Nephron progenitor cell (in vitro differentiated cells): ENCODE results near the gene CNN3.
"Not testable (repeated sequence)": the region's sequence is repeated elsewhere in the genome, so short reads cannot be mapped to it uniquely, and the experiment has no call there.

Experiments
- DNase-seq: peaks from one replicate; pipeline ENCODE4 v3.0.0; 2021
- H3K27ac Mint-ChIP-seq: 2 replicates; pipeline ENCODE4 v1.8.0; 2021; ENCODE audit warnings: mild to moderate bottlenecking, moderate library complexity, mixed read lengths
- H3K27me3 Mint-ChIP-seq: 2 replicates; pipeline ENCODE4 v1.8.0; 2021; ENCODE audit warnings: mild to moderate bottlenecking, low read depth, mixed read lengths; ENCODE audit not compliant: poor library complexity
- H3K36me3 Mint-ChIP-seq: 2 replicates; pipeline ENCODE4 v1.8.0; 2021; ENCODE audit warnings: low read depth, mixed read lengths
- H3K4me1 Mint-ChIP-seq: 2 replicates; pipeline ENCODE4 v1.8.0; 2021; ENCODE audit warnings: mixed read lengths
- H3K4me3 Mint-ChIP-seq: 2 replicates; pipeline ENCODE4 v1.8.0; 2021; ENCODE audit warnings: mild to moderate bottlenecking, moderate library complexity, mixed read lengths
- H3K9me3 Mint-ChIP-seq: 2 replicates; pipeline ENCODE4 v1.8.0; 2021; ENCODE audit warnings: mild to moderate bottlenecking, moderate library complexity, mixed read lengths
- TF ChIP-seq, protein P1 (sequence below): fragments of 200-600 bp; sonication (generic); IDR thresholded peaks from 2 replicates; pipeline ENCODE4 v1.5.0; 2021; ENCODE audit warnings: antibody characterized with exemption

Gene CNN3

GRCh38 chr1:94946886-94947285, 20.0 kb upstream of the CNN3 start:
- Mint-ChIP-seq H3K4me3 (no peak overlapping the region), H3K27me3 (peaks cover 3% of the 10 kb centered on the region), H3K9me3 (peaks cover 3% of the 10 kb centered on the region), H3K4me1 (peaks cover 10% of the 10 kb centered on the region), H3K27ac (no peak overlapping the region), H3K36me3 (peaks cover 14% of the 10 kb centered on the region)
- no peak for DNase-seq
- TF ChIP-seq, protein P1, sequence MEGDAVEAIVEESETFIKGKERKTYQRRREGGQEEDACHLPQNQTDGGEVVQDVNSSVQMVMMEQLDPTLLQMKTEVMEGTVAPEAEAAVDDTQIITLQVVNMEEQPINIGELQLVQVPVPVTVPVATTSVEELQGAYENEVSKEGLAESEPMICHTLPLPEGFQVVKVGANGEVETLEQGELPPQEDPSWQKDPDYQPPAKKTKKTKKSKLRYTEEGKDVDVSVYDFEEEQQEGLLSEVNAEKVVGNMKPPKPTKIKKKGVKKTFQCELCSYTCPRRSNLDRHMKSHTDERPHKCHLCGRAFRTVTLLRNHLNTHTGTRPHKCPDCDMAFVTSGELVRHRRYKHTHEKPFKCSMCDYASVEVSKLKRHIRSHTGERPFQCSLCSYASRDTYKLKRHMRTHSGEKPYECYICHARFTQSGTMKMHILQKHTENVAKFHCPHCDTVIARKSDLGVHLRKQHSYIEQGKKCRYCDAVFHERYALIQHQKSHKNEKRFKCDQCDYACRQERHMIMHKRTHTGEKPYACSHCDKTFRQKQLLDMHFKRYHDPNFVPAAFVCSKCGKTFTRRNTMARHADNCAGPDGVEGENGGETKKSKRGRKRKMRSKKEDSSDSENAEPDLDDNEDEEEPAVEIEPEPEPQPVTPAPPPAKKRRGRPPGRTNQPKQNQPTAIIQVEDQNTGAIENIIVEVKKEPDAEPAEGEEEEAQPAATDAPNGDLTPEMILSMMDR, result no peak

GRCh38 chr1:94942171-94943128, 15.5 kb upstream of the CNN3 start:
- peaks cover 15% of the 10 kb centered on the region for H3K4me1 Mint-ChIP-seq
- peaks cover 11% of the 10 kb centered on the region for H3K36me3 Mint-ChIP-seq

GRCh38 chr1:94941480-94941879, 14.6 kb upstream of the CNN3 start:
- not testable (repeated sequence) for H3K4me3 Mint-ChIP-seq, H3K27me3 Mint-ChIP-seq, H3K27ac Mint-ChIP-seq, DNase-seq, H3K9me3 Mint-ChIP-seq, H3K4me1 Mint-ChIP-seq
- peaks cover 11% of the 10 kb centered on the region for H3K36me3 Mint-ChIP-seq

More at GRCh38 chr1:94942171-94943128, 15.5 kb upstream of the CNN3 start:
- Mint-ChIP-seq H3K4me3 (no peak overlapping the region), H3K27ac (no peak overlapping the region), H3K9me3 (no peaks in the 10 kb centered on the region), H3K27me3 (peaks cover 9% of the 10 kb centered on the region)
- TF ChIP-seq, protein P1, result no peak
- no peak for DNase-seq

DNA sequence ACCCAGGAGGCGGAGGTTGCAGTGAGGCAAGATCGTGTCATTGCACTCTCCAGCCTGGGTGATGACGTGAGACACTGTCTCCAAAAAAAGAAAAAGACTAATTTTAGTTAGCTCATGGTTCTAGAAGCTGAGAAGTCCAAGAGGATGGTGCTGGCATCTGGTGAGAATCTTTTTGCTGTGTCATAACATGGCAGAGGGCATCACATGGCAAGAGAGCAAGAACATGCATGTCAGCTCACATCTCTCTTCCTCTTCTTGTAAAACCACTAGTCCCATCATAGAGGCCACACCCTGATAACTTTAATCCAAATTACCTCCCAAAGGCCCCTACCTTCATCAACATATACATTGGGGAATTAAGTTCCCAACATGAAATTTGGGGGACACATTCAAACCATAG, 13.8 kb upstream of the CNN3 start:
- Mint-ChIP-seq H3K36me3 (peaks cover 11% of the 10 kb centered on the region), H3K27me3 (peaks cover 9% of the 10 kb centered on the region), H3K9me3 (no peaks in the 10 kb centered on the region), H3K4me1 (peaks cover 15% of the 10 kb centered on the region), H3K27ac (no peak overlapping the region), H3K4me3 (no peak overlapping the region)
- no peak for DNase-seq
- TF ChIP-seq, protein P1, result no peak

DNA sequence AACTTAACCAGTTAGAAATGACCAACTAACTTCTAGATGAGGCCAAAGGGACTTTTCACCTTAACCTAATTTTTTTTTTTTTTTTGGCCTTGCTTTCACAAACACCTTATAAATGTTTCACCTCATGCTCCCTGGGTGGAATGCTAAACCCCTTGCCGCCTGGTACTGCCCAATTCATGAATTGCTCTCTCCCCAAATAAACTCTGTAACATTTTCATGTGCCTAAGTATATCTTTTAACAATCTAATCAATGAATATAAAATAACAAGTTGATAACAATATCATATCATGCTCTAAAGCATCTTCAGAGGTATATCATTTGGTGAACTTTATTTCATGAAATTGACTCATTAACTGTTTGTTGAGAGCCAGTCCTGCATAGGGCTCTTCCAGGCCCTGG, 10.9 kb upstream of the CNN3 start:
- TF ChIP-seq, protein P1, result no peak
- Mint-ChIP-seq H3K27me3 (peaks cover 6% of the 10 kb centered on the region), H3K4me1 (peaks cover 28% of the 10 kb centered on the region), H3K27ac (no peak overlapping the region), H3K4me3 (no peak overlapping the region), H3K9me3 (no peaks in the 10 kb centered on the region), H3K36me3 (peaks cover 10% of the 10 kb centered on the region)
- no peak for DNase-seq

DNA sequence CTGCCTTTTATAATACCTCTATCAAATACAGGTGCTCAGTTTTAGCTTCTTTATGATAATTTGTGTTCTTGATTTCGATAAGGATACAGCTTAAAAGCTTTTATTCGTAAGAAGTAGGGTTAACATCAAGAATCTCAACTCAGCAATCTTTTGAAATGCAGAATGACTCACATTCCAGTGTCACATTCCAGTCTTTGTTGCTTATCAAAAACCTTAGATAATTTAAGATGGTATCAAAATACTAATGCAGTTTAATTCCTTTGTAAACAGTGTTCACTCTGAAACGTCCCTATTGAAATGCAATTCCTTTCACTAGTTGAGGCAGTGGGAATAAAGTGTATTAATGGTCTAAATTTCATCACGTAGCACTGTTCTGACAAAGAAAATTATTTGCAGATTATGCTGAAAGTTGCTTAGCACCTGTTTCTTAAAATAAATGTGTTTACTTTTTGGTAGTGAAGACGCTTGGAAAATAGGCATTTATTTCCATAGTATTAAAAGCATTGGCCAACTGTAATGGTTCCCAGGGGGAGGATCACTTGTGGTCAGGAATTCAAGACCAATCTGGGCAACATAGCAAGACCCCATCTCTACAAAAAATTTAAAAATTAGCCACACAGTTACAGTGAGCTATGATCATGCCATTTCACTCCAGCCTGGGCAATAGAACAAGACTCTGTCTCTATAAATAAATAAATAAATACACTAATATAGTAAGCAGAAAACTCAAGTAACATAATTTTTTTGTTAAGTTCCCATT, 10.1 kb upstream of the CNN3 start:
- no peak for DNase-seq
- H3K36me3 Mint-ChIP-seq, result peaks cover 14% of the 10 kb centered on the region
- H3K27ac Mint-ChIP-seq, result no peak overlapping the region
- no peaks in the 10 kb centered on the region for H3K9me3 Mint-ChIP-seq
- peaks cover 28% of the 10 kb centered on the region for H3K4me1 Mint-ChIP-seq
- H3K27me3 Mint-ChIP-seq, result peaks cover 6% of the 10 kb centered on the region
- H3K4me3 Mint-ChIP-seq, result no peak overlapping the region
- TF ChIP-seq, protein P1, result no peak
